HG02943 (cell line): ENCODE measurements around the gene TOR4A.
A peak's percentile ranks its signal among the peaks of the same experiment; 100 is the strongest.
"Not testable (repeated sequence)": the region's sequence is repeated elsewhere in the genome, so short reads cannot be mapped to it uniquely, and the experiment has no call there.

ENCODE experiments used
- ATAC-seq: cut with Tn5 transposase; IDR thresholded peaks from one replicate; pipeline ENCODE4 v1.9.1; 2021; ENCODE audit warnings: mild to moderate bottlenecking, low read depth, moderate library complexity; ENCODE audit not compliant: unreplicated experiment

Gene TOR4A

GRCh38 chr9:137237759-137238726 lies 39.5 kb upstream of the TOR4A start:
- no peak for ATAC-seq

GRCh38 chr9:137239541-137240200 lies 37.9 kb upstream of the TOR4A start:
- not testable (repeated sequence) for ATAC-seq

GRCh38 chr9:137240318-137240840 lies 37.1 kb upstream of the TOR4A start:
- peak; percentile 13 for ATAC-seq

GRCh38 chr9:137240841-137241489 lies 36.6 kb upstream of the TOR4A start, which contains the start of gene TUBB4B:
TUBB4B (plus strand) TSS chr9:137241287; CDS start chr9:137241361, 74 bp downstream.
- peak; percentile 72 for ATAC-seq

GRCh38 chr9:137241490-137242268 lies 35.8 kb upstream of the TOR4A start:
- peak; percentile 4 for ATAC-seq

- no peak for ATAC-seq
These were observed 35.0 kb upstream of the TOR4A start for GRCh38 chr9:137242269-137243203.

GRCh38 chr9:137243266-137243625 lies 34.3 kb upstream of the TOR4A start:
- not testable (repeated sequence) for ATAC-seq

- no peak for ATAC-seq
These were observed 33.7 kb upstream of the TOR4A start for GRCh38 chr9:137243626-137244485.

- no peak for ATAC-seq
These were observed 32.8 kb upstream of the TOR4A start for GRCh38 chr9:137244486-137245449.

GRCh38 chr9:137245450-137246421 lies 31.8 kb upstream of the TOR4A start:
- ATAC-seq, result no peak

- ATAC-seq, result no peak
These were observed 30.2 kb upstream of the TOR4A start for GRCh38 chr9:137247135-137247915.

- ATAC-seq, result no peak
These were observed 29.7 kb upstream of the TOR4A start for GRCh38 chr9:137247916-137248175.

- no peak for ATAC-seq
These were observed 27.0 kb upstream of the TOR4A start for GRCh38 chr9:137250329-137251193.

GRCh38 chr9:137251194-137251461 lies 26.4 kb upstream of the TOR4A start, which contains the start of gene STPG3:
STPG3 (plus strand) TSS chr9:137251286; CDS start chr9:137251287, 1 bp downstream.
- ATAC-seq, result no peak
